Neural cell (in vitro differentiated cells): Measurements from ENCODE around the gene RGS9.

Source experiments
- SMC3 ChIP-seq: fragments of 450-650 bp; conservative IDR thresholded peaks from 2 replicates; pipeline ENCODE4 v1.6.1; 2014; ENCODE audit warnings: antibody characterized with exemption, mild to moderate bottlenecking, moderate library complexity; ENCODE audit not compliant: poor library complexity
- TF ChIP-seq, protein P1 (sequence below): fragments of 450-650 bp; IDR thresholded peaks from 2 replicates; pipeline ENCODE4 v1.5.1; 2014; ENCODE audit warnings: antibody characterized with exemption, mild to moderate bottlenecking, moderate library complexity; ENCODE audit not compliant: poor library complexity, severe bottlenecking

DNA sequence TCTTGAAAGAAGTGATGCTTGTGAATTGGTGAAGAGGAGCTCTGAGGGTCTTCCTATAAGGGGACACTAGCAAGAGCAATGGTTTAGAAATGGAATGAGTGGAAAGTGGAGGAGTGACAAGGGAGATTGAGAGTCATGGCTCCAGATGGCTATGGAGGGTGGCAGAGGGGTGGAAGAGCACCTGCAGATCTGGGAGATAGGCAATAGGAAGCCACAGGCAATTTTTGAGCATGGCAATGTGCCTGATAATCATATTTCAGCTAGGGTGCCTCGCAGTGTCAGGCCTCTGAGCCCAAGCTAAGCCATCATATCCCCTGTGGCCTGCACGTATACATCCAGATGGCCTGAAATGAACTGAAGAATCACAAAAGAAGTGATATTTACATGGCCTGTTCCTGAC is 21.5 kb downstream of the RGS9 start:
- no peak for TF ChIP-seq SMC3
- TF ChIP-seq, protein P1, sequence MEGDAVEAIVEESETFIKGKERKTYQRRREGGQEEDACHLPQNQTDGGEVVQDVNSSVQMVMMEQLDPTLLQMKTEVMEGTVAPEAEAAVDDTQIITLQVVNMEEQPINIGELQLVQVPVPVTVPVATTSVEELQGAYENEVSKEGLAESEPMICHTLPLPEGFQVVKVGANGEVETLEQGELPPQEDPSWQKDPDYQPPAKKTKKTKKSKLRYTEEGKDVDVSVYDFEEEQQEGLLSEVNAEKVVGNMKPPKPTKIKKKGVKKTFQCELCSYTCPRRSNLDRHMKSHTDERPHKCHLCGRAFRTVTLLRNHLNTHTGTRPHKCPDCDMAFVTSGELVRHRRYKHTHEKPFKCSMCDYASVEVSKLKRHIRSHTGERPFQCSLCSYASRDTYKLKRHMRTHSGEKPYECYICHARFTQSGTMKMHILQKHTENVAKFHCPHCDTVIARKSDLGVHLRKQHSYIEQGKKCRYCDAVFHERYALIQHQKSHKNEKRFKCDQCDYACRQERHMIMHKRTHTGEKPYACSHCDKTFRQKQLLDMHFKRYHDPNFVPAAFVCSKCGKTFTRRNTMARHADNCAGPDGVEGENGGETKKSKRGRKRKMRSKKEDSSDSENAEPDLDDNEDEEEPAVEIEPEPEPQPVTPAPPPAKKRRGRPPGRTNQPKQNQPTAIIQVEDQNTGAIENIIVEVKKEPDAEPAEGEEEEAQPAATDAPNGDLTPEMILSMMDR, result no peak
